ENCODE data around the gene NUF2. TPM values are rescaled to one million over a fixed set of nuclear protein-coding genes. Genes with fewer than 3 reads are reported as not detected.

The NUF2 gene
- total RNA-seq, 2 donors from 2014 or later, result 0.20 to 0.74 TPM

GRCh38 chr1:163382395-163382794 lies 60.6 kb downstream of the NUF2 start:
- Histone ChIP-seq H3K4me3 (no peak overlapping the region), H3K36me3 (no peaks in the 10 kb centered on the region), H3K27ac (no peak overlapping the region), H3K9me3 (no peaks in the 10 kb centered on the region), H3K27me3 (no peaks in the 10 kb centered on the region), H3K4me1 (no peaks in the 10 kb centered on the region)
- DNase-seq (ENCODE audit: low spot score), result no peak
- no peak for TF ChIP-seq CTCF (IDR thresholded peaks at IDR 0.05)

GRCh38 chr1:163387146-163387545 lies 65.4 kb downstream of the NUF2 start:
- H3K36me3 ChIP-seq, result no peaks in the 10 kb centered on the region
- no peaks in the 10 kb centered on the region for H3K9me3 ChIP-seq
- DNase-seq (ENCODE audit: low spot score), result no peak
- no peaks in the 10 kb centered on the region for H3K4me1 ChIP-seq
- H3K27ac ChIP-seq, result no peak overlapping the region
- H3K27me3 ChIP-seq, result no peaks in the 10 kb centered on the region
- no peak overlapping the region for H3K4me3 ChIP-seq
- no peak for TF ChIP-seq CTCF (IDR thresholded peaks at IDR 0.05)

GRCh38 chr1:163388970-163389369 lies 67.2 kb downstream of the NUF2 start:
- no peak overlapping the region for H3K27ac ChIP-seq

GRCh38 chr1:163395790-163396189 lies 74.0 kb downstream of the NUF2 start:
- no peaks in the 10 kb centered on the region for H3K27me3 ChIP-seq
- no peak for TF ChIP-seq CTCF (IDR thresholded peaks at IDR 0.05)
- no peak overlapping the region for H3K4me3 ChIP-seq
- no peaks in the 10 kb centered on the region for H3K9me3 ChIP-seq
- H3K36me3 ChIP-seq, result no peaks in the 10 kb centered on the region
- no peak overlapping the region for H3K27ac ChIP-seq
- no peak for DNase-seq (ENCODE audit: low spot score)
- H3K4me1 ChIP-seq, result no peaks in the 10 kb centered on the region

More at GRCh38 chr1:163388970-163389369, 67.2 kb downstream of the NUF2 start:
- no peak for DNase-seq (ENCODE audit: low spot score)
- no peaks in the 10 kb centered on the region for H3K36me3 ChIP-seq
- H3K9me3 ChIP-seq, result no peaks in the 10 kb centered on the region
- no peak for TF ChIP-seq CTCF (IDR thresholded peaks at IDR 0.05)
- no peak overlapping the region for H3K4me3 ChIP-seq
- no peaks in the 10 kb centered on the region for H3K27me3 ChIP-seq
- no peaks in the 10 kb centered on the region for H3K4me1 ChIP-seq

GRCh38 chr1:163397451-163398200 lies 75.9 kb downstream of the NUF2 start:
- no peak overlapping the region for H3K27ac ChIP-seq
- no peak overlapping the region for H3K4me3 ChIP-seq
- H3K4me1 ChIP-seq, result no peaks in the 10 kb centered on the region
- TF ChIP-seq CTCF (IDR thresholded peaks at IDR 0.05), result no peak
- H3K9me3 ChIP-seq, result no peaks in the 10 kb centered on the region
- no peak for DNase-seq (ENCODE audit: low spot score)
- no peaks in the 10 kb centered on the region for H3K36me3 ChIP-seq
- H3K27me3 ChIP-seq, result no peaks in the 10 kb centered on the region

GRCh38 chr1:163399001-163399400 lies 77.2 kb downstream of the NUF2 start:
- Histone ChIP-seq H3K9me3 (no peaks in the 10 kb centered on the region), H3K4me3 (no peak overlapping the region), H3K27me3 (no peaks in the 10 kb centered on the region), H3K27ac (no peak overlapping the region), H3K4me1 (no peaks in the 10 kb centered on the region), H3K36me3 (no peaks in the 10 kb centered on the region)
- no peak for TF ChIP-seq CTCF (IDR thresholded peaks at IDR 0.05)
- no peak for DNase-seq (ENCODE audit: low spot score)

Data from right atrium auricular region (tissue), 2 donors.